AG04450 (cell line): ENCODE measurements around the gene TACC2. TPM values are rescaled to one million over a fixed set of nuclear protein-coding genes. Genes with fewer than 3 reads are reported as not detected.
"Not testable (repeated sequence)": the region's sequence is repeated elsewhere in the genome, so short reads cannot be mapped to it uniquely, and the experiment has no call there.

Experiments
- CTCF ChIA-PET: fragments of 300-600, 350-600 bp; formaldehyde crosslinking; extraction: SDS; loops from one replicate; lab custom pipeline; 2022; ENCODE audit warnings: antibody characterized with exemption, inconsistent platforms; lab: Charles Lee
- POLR2A ChIA-PET: fragments of 350-600 bp; formaldehyde crosslinking; extraction: SDS; loops from one replicate; lab custom pipeline; 2021; ENCODE audit warnings: antibody characterized with exemption, inconsistent platforms; lab: Yijun Ruan, JAX
- DNase-seq: peaks from one replicate; pipeline ENCODE4 v3.0.0-alpha.2; 2011; ENCODE audit warnings: low read depth, low spot score
- H3K27ac ChIP-seq: one replicate; pipeline ENCODE4 v1.5.1; 2012; ENCODE audit warnings: low read depth, low read length, control low read depth
- H3K27me3 ChIP-seq: one replicate; pipeline ENCODE4 v1.6.0; 2012; ENCODE audit warnings: low read length; ENCODE audit not compliant: control insufficient read depth, insufficient read depth
- H3K4me3 ChIP-seq: 2 replicates; pipeline ENCODE4 v1.5.1; 2011; ENCODE audit warnings: mild to moderate bottlenecking, low read depth, low read length, control low read depth
- H3K9me3 ChIP-seq: 2 replicates; pipeline ENCODE4 v1.5.1; 2012; ENCODE audit warnings: low read length; ENCODE audit not compliant: control insufficient read depth, insufficient read depth
- polyA plus RNA-seq: library from polyadenylated mRNA; depleted of rRNA; stranded (reverse); fragments of >200 nt; gene quantifications from 2 replicates; pipeline ENCODE4 v1.2.3, GENCODE V29; 2011
- TF ChIP-seq, protein P1 (sequence below): IDR thresholded peaks from 2 replicates; pipeline ENCODE4 v1.5.1; 2011; ENCODE audit warnings: low read depth, low read length, control low read depth, inconsistent platforms

Gene TACC2
- polyA plus RNA-seq, 1 experiment = 16.8 TPM

DNA sequence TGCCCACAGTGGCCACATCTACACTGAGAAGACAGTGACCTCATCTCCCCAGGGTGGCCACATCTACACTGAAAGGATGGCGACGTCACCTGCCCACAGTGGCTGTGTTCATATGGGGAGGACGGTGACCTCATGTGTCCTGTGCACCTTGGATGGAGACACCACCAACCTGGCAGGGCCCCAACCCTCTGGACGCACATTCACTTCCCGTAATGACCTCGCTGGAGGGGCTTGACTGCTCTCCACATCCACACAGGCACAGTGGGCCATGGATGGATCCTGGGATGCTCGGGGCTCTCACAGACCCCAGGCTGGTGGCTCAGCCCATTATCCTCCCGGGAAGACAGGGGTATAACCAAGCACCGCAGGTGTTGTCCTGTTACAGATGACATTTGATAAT is 212.4 kb downstream of the TACC2 start:
- POLR2A ChIA-PET = no interaction called here
- CTCF ChIA-PET = no interaction called here

GRCh38 chr10:122203180-122203579 is 214.2 kb downstream of the TACC2 start:
- POLR2A ChIA-PET, H3K27me3 ChIP-seq, CTCF ChIA-PET, H3K27ac ChIP-seq, H3K9me3 ChIP-seq, DNase-seq, H3K4me3 ChIP-seq: not testable (repeated sequence)

More for the DNA sequence above, 212.4 kb downstream of the TACC2 start:
- Histone ChIP-seq H3K4me3 (no peak overlapping the region), H3K9me3 (no peaks in the 10 kb centered on the region), H3K27ac (no peak overlapping the region), H3K27me3 (no peaks in the 10 kb centered on the region)
- TF ChIP-seq, protein P1, sequence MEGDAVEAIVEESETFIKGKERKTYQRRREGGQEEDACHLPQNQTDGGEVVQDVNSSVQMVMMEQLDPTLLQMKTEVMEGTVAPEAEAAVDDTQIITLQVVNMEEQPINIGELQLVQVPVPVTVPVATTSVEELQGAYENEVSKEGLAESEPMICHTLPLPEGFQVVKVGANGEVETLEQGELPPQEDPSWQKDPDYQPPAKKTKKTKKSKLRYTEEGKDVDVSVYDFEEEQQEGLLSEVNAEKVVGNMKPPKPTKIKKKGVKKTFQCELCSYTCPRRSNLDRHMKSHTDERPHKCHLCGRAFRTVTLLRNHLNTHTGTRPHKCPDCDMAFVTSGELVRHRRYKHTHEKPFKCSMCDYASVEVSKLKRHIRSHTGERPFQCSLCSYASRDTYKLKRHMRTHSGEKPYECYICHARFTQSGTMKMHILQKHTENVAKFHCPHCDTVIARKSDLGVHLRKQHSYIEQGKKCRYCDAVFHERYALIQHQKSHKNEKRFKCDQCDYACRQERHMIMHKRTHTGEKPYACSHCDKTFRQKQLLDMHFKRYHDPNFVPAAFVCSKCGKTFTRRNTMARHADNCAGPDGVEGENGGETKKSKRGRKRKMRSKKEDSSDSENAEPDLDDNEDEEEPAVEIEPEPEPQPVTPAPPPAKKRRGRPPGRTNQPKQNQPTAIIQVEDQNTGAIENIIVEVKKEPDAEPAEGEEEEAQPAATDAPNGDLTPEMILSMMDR = no peak
- DNase-seq = no peak

GRCh38 chr10:122204691-122205489 is 215.9 kb downstream of the TACC2 start:
- POLR2A ChIA-PET = interaction anchor here (0.6 kb wide), 1 partner anchor 47 kb away, joined by 4 read pairs; no protein-coding TSS in a partner anchor
- Histone ChIP-seq H3K9me3 (no peaks in the 10 kb centered on the region), H3K4me3 (no peak overlapping the region), H3K27me3 (no peaks in the 10 kb centered on the region), H3K27ac (no peak overlapping the region)
- CTCF ChIA-PET = no interaction called here
- TF ChIP-seq, protein P1 = no peak
- DNase-seq = no peak

DNA sequence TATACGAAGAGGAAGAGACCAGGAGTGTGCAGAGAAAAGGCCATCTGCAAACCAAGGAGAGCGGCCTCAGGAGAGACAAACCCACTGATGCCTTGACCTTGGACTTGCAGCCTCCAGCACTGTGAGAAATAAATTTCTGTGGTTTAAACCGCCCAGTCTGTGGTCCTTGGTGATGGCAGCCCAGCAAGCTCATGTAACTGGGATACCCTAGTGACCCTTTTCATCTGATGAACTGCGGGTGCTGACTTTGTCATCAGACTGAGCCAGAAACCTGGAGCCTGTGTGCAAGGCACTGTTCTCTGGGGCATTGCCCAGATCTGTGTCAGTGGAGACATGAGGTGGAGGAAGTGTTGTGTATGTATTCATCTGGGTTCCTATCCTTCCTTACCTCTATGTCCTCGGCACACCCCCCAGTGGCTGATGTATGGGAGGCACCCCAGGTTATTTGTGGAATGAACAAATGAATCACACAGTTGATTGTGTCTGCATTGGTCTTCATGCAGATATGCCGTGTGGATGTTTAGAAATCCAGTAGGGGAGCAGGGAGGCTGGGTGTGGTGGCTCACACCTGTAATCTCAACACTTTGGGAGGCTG is 217.6 kb downstream of the TACC2 start:
- Histone ChIP-seq H3K4me3 (no peak overlapping the region), H3K27me3 (no peaks in the 10 kb centered on the region), H3K27ac (no peak overlapping the region), H3K9me3 (no peaks in the 10 kb centered on the region)
- CTCF ChIA-PET = interaction anchor here (3.0 kb wide), 1 partner anchor 65 kb away, joined by 14 read pairs; no protein-coding TSS in a partner anchor
- TF ChIP-seq, protein P1 = no peak
- POLR2A ChIA-PET = no interaction called here
- no peak for DNase-seq

- Histone ChIP-seq H3K27me3 (no peaks in the 10 kb centered on the region), H3K9me3 (no peaks in the 10 kb centered on the region), H3K4me3 (no peak overlapping the region), H3K27ac (no peak overlapping the region)
- TF ChIP-seq, protein P1 = no peak
- DNase-seq = no peak
- POLR2A ChIA-PET = interaction anchor here (0.6 to 0.9 kb wide), 2 partner anchors 26 to 58 kb away, joined by 3 to 5 read pairs; no protein-coding TSS in a partner anchor
- CTCF ChIA-PET = interaction anchor here (0.9 to 3.0 kb wide), 2 partner anchors 14 to 65 kb away, joined by 3 to 14 read pairs; no protein-coding TSS in a partner anchor
Measured at GRCh38 chr10:122207163-122207562, 218.2 kb downstream of the TACC2 start.
